WTC11 (cell line): Measurements from ENCODE around the gene LRRC61. TPM values are rescaled to one million over a fixed set of nuclear protein-coding genes. Genes with fewer than 3 reads are reported as not detected.

ENCODE experiments used
- ATAC-seq: fragments of 200-7000 bp; cut with Tn5 transposase; 2 replicates; pipeline ENCODE4 v1.10.0; 2021; ENCODE audit warnings: mild to moderate bottlenecking, moderate library complexity
- CTCF ChIA-PET: fragments of 300-600 bp; sonication (Branson Sonifier 250); formaldehyde crosslinking; loops from one replicate; lab custom pipeline; 2021; ENCODE audit warnings: antibody characterized with exemption; lab: Charles Lee
- POLR2A ChIA-PET: fragments of 350-600 bp; sonication (Branson Sonifier 250); formaldehyde crosslinking; loops from one replicate; lab custom pipeline; 2021; ENCODE audit warnings: antibody characterized with exemption; lab: Charles Lee
- DNase-seq: peaks from one replicate; pipeline ENCODE4 v3.0.0; 2021; ENCODE audit warnings: low spot score
- H3K27ac Mint-ChIP-seq: 2 replicates; pipeline ENCODE4 v1.8.0; 2021; ENCODE audit warnings: mixed read lengths
- H3K27me3 Mint-ChIP-seq: 2 replicates; pipeline ENCODE4 v1.8.0; 2021; ENCODE audit warnings: low read depth, mild to moderate bottlenecking, moderate library complexity, mixed read lengths
- H3K36me3 Mint-ChIP-seq: 2 replicates; pipeline ENCODE4 v1.8.0; 2021; ENCODE audit warnings: mixed read lengths
- H3K4me1 Mint-ChIP-seq: 2 replicates; pipeline ENCODE4 v1.8.0; 2022; ENCODE audit warnings: mixed read lengths
- H3K4me3 Mint-ChIP-seq: 2 replicates; pipeline ENCODE4 v1.8.0; 2021; ENCODE audit warnings: mild to moderate bottlenecking, moderate library complexity, mixed read lengths
- H3K9me3 Mint-ChIP-seq: 2 replicates; pipeline ENCODE4 v1.8.0; 2021; ENCODE audit warnings: mixed read lengths
- ATF3 ChIP-seq: sonication (generic); formaldehyde crosslinking; conservative IDR thresholded peaks from 2 replicates; pipeline ENCODE4 v1.8.1; 2022; ENCODE audit warnings: mild to moderate bottlenecking, missing genetic modification reagents
- ESRRA ChIP-seq: sonication (generic); formaldehyde crosslinking; IDR thresholded peaks from 2 replicates; pipeline ENCODE4 v1.8.1; 2022; ENCODE audit warnings: mild to moderate bottlenecking, missing genetic modification reagents, borderline replicate concordance
- FOXP1 ChIP-seq: sonication (generic); formaldehyde crosslinking; IDR thresholded peaks from 2 replicates; pipeline ENCODE4 v1.8.0; 2022; ENCODE audit warnings: missing genetic modification reagents, mild to moderate bottlenecking, moderate library complexity, borderline replicate concordance
- JAZF1 ChIP-seq: fragments of 250-450 bp; sonication (Bioruptor Pico); IDR thresholded peaks from 2 replicates; pipeline ENCODE4 v1.9.0; 2021; ENCODE audit warnings: moderate library complexity, mild to moderate bottlenecking, inconsistent platforms
- NFYB ChIP-seq: sonication (generic); formaldehyde crosslinking; conservative IDR thresholded peaks from 2 replicates; pipeline ENCODE4 v1.8.0; 2022; ENCODE audit warnings: low read depth, missing genetic modification reagents
- NR2C2 ChIP-seq: sonication (generic); formaldehyde crosslinking; IDR thresholded peaks from 2 replicates; pipeline ENCODE4 v1.8.0; 2022; ENCODE audit warnings: mild to moderate bottlenecking, missing genetic modification reagents
- RORB ChIP-seq: fragments of 250-450 bp; sonication (Bioruptor Pico); IDR thresholded peaks from 2 replicates; pipeline ENCODE4 v1.9.0; 2021; ENCODE audit warnings: mild to moderate bottlenecking
- SMAD4 ChIP-seq: sonication (generic); formaldehyde crosslinking; IDR thresholded peaks from 2 replicates; pipeline ENCODE4 v1.8.0; 2022; ENCODE audit warnings: mild to moderate bottlenecking, missing genetic modification reagents
- USF1 ChIP-seq: sonication (generic); formaldehyde crosslinking; IDR thresholded peaks from 2 replicates; pipeline ENCODE4 v1.8.0; 2022; ENCODE audit warnings: mild to moderate bottlenecking, missing genetic modification reagents
- USF2 ChIP-seq: sonication (generic); formaldehyde crosslinking; IDR thresholded peaks from 2 replicates; pipeline ENCODE4 v1.8.1; 2023; ENCODE audit warnings: mild to moderate bottlenecking, missing genetic modification reagents, moderate library complexity
- ZNF138 ChIP-seq: sonication (generic); formaldehyde crosslinking; conservative IDR thresholded peaks from 2 replicates; pipeline ENCODE4 v1.8.1; 2022; ENCODE audit warnings: mild to moderate bottlenecking, moderate library complexity, missing genetic modification reagents
- ZNF219 ChIP-seq: sonication (generic); formaldehyde crosslinking; IDR thresholded peaks from 2 replicates; pipeline ENCODE4 v1.8.0; 2023; ENCODE audit warnings: missing genetic modification reagents, mild to moderate bottlenecking, borderline replicate concordance
- total RNA-seq: library from RNA; stranded (reverse); gene quantifications from 3 replicates; pipeline ENCODE4 v1.2.3, GENCODE V29; 2021
- TF ChIP-seq, protein P1 (sequence below): sonication (generic); formaldehyde crosslinking; IDR thresholded peaks from 2 replicates; pipeline ENCODE4 v1.8.0; 2022; ENCODE audit warnings: missing genetic modification reagents
- TF ChIP-seq, protein P2 (sequence below): sonication (generic); formaldehyde crosslinking; IDR thresholded peaks from 2 replicates; pipeline ENCODE4 v1.8.1; 2022; ENCODE audit warnings: mild to moderate bottlenecking, missing genetic modification reagents, moderate library complexity, borderline replicate concordance
- TF ChIP-seq, protein P3 (sequence below): sonication (generic); formaldehyde crosslinking; IDR thresholded peaks from 2 replicates; pipeline ENCODE4 v1.8.1; 2023; ENCODE audit warnings: mild to moderate bottlenecking, moderate library complexity, missing genetic modification reagents
- TF ChIP-seq, protein P4 (sequence below): fragments of 250-450 bp; sonication (Bioruptor Pico); IDR thresholded peaks from 2 replicates; pipeline ENCODE4 v1.9.0; 2021; ENCODE audit warnings: mild to moderate bottlenecking, borderline replicate concordance

Gene LRRC61
- total RNA-seq, 1 experiment from 2014 or later = 27.7 TPM

DNA sequence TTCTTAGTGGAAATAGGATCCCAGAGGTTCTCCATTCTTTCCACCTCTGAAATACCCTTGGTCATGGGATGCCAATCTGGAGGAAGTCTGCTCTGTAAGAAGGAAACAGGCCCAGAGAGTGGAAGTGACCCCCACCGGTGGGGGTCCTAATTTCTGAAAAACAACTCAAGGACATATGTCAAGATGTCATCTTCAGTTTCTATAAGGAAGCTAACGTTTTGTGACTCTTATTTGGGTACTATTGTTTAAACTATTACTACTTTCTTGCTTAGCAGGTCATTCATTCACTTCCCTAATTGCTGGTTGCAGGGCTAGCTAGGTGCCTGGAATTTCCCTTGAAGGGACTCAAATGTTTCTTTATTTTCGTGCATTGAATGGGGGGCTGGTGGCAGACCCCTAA lies 54.0 kb downstream of the LRRC61 start:
- POLR2A ChIA-PET = interaction anchor here (0.5 to 1.8 kb wide), 4 partner anchors 8 to 330 kb away, joined by 3 to 27 read pairs (median 10); partner anchors contain the start of gene REPIN1
- peaks cover 26% of the 10 kb centered on the region for H3K36me3 Mint-ChIP-seq
- peaks cover 79% of the 10 kb centered on the region for H3K4me1 Mint-ChIP-seq
- CTCF ChIA-PET = interaction anchor here (0.8 to 2.3 kb wide), 10 partner anchors 7 to 47 kb away, joined by 3 to 16 read pairs (median 6); partner anchors contain the start of gene REPIN1
- no peaks in the 10 kb centered on the region for H3K27me3 Mint-ChIP-seq
- H3K9me3 Mint-ChIP-seq = no peaks in the 10 kb centered on the region
- H3K4me3 Mint-ChIP-seq = no peak overlapping the region
- H3K27ac Mint-ChIP-seq = peak overlapping the region; percentile 80
- ATAC-seq (no peak), DNase-seq (no peak)
- TF ChIP-seq, protein P1, sequence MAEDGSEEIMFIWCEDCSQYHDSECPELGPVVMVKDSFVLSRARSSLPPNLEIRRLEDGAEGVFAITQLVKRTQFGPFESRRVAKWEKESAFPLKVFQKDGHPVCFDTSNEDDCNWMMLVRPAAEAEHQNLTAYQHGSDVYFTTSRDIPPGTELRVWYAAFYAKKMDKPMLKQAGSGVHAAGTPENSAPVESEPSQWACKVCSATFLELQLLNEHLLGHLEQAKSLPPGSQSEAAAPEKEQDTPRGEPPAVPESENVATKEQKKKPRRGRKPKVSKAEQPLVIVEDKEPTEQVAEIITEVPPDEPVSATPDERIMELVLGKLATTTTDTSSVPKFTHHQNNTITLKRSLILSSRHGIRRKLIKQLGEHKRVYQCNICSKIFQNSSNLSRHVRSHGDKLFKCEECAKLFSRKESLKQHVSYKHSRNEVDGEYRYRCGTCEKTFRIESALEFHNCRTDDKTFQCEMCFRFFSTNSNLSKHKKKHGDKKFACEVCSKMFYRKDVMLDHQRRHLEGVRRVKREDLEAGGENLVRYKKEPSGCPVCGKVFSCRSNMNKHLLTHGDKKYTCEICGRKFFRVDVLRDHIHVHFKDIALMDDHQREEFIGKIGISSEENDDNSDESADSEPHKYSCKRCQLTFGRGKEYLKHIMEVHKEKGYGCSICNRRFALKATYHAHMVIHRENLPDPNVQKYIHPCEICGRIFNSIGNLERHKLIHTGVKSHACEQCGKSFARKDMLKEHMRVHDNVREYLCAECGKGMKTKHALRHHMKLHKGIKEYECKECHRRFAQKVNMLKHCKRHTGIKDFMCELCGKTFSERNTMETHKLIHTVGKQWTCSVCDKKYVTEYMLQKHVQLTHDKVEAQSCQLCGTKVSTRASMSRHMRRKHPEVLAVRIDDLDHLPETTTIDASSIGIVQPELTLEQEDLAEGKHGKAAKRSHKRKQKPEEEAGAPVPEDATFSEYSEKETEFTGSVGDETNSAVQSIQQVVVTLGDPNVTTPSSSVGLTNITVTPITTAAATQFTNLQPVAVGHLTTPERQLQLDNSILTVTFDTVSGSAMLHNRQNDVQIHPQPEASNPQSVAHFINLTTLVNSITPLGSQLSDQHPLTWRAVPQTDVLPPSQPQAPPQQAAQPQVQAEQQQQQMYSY (CRISPR knock-in tag) = no peak
- TF ChIP-seq SMAD4 (CRISPR knock-in tag) = no peak
- TF ChIP-seq ZNF138 (CRISPR knock-in tag) = no peak
- no peak for TF ChIP-seq RORB
- no peak for TF ChIP-seq JAZF1 (CRISPR knock-in tag)
- no peak for TF ChIP-seq NR2C2 (CRISPR knock-in tag)
- TF ChIP-seq USF1 (CRISPR knock-in tag) = no peak
- TF ChIP-seq, protein P2, sequence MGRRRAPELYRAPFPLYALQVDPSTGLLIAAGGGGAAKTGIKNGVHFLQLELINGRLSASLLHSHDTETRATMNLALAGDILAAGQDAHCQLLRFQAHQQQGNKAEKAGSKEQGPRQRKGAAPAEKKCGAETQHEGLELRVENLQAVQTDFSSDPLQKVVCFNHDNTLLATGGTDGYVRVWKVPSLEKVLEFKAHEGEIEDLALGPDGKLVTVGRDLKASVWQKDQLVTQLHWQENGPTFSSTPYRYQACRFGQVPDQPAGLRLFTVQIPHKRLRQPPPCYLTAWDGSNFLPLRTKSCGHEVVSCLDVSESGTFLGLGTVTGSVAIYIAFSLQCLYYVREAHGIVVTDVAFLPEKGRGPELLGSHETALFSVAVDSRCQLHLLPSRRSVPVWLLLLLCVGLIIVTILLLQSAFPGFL = no peak
- TF ChIP-seq ESRRA (CRISPR knock-in tag) = no peak
- no peak for TF ChIP-seq NFYB (CRISPR knock-in tag)
- TF ChIP-seq, protein P3, sequence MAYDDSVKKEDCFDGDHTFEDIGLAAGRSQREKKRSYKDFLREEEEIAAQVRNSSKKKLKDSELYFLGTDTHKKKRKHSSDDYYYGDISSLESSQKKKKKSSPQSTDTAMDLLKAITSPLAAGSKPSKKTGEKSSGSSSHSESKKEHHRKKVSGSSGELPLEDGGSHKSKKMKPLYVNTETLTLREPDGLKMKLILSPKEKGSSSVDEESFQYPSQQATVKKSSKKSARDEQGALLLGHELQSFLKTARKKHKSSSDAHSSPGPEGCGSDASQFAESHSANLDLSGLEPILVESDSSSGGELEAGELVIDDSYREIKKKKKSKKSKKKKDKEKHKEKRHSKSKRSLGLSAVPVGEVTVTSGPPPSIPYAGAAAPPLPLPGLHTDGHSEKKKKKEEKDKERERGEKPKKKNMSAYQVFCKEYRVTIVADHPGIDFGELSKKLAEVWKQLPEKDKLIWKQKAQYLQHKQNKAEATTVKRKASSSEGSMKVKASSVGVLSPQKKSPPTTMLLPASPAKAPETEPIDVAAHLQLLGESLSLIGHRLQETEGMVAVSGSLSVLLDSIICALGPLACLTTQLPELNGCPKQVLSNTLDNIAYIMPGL = no peak

DNA sequence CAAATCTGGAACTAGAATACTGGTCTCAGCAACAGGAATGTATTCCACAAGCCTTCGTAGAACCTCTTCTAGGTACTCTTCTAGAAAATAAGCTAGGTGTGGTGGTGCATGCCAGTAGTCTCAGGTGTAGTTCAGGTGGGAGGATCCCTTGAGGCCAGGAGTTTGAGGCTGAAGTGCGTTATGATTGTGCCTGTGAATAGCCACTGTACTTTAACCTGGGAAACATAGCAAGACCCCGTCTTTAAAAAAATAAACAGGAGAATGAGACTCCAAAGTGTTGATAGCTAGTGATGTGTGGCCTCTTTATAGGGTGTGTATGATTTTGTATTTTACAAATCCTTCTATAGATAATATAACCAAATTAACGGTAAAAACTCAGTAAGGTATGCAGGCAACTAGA lies 54.5 kb downstream of the LRRC61 start:
- Mint-ChIP-seq H3K9me3 (no peaks in the 10 kb centered on the region), H3K27me3 (no peaks in the 10 kb centered on the region), H3K27ac (peak overlapping the region; percentile 80), H3K4me3 (peak overlapping the region; percentile 37), H3K4me1 (peaks cover 82% of the 10 kb centered on the region), H3K36me3 (peaks cover 24% of the 10 kb centered on the region)
- ATAC-seq = no peak
- ChIA-PET CTCF (interaction anchor here (0.6 to 2.3 kb wide), 14 partner anchors 8 to 617 kb away, joined by 3 to 16 read pairs (median 6); partner anchors contain the start of gene REPIN1), POLR2A (interaction anchor here (0.5 to 1.8 kb wide), 5 partner anchors 9 to 330 kb away, joined by 3 to 27 read pairs (median 9); partner anchors contain the start of gene REPIN1)
- peak; percentile 7 for DNase-seq
- TF ChIP-seq USF2 = no peak
- TF ChIP-seq, protein P4, sequence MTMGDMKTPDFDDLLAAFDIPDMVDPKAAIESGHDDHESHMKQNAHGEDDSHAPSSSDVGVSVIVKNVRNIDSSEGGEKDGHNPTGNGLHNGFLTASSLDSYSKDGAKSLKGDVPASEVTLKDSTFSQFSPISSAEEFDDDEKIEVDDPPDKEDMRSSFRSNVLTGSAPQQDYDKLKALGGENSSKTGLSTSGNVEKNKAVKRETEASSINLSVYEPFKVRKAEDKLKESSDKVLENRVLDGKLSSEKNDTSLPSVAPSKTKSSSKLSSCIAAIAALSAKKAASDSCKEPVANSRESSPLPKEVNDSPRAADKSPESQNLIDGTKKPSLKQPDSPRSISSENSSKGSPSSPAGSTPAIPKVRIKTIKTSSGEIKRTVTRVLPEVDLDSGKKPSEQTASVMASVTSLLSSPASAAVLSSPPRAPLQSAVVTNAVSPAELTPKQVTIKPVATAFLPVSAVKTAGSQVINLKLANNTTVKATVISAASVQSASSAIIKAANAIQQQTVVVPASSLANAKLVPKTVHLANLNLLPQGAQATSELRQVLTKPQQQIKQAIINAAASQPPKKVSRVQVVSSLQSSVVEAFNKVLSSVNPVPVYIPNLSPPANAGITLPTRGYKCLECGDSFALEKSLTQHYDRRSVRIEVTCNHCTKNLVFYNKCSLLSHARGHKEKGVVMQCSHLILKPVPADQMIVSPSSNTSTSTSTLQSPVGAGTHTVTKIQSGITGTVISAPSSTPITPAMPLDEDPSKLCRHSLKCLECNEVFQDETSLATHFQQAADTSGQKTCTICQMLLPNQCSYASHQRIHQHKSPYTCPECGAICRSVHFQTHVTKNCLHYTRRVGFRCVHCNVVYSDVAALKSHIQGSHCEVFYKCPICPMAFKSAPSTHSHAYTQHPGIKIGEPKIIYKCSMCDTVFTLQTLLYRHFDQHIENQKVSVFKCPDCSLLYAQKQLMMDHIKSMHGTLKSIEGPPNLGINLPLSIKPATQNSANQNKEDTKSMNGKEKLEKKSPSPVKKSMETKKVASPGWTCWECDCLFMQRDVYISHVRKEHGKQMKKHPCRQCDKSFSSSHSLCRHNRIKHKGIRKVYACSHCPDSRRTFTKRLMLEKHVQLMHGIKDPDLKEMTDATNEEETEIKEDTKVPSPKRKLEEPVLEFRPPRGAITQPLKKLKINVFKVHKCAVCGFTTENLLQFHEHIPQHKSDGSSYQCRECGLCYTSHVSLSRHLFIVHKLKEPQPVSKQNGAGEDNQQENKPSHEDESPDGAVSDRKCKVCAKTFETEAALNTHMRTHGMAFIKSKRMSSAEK (CRISPR knock-in tag) = no peak
- TF ChIP-seq ATF3 (CRISPR knock-in tag) = no peak
- TF ChIP-seq RORB = no peak
- TF ChIP-seq, protein P3 = no peak
- no peak for TF ChIP-seq NFYB (CRISPR knock-in tag)
- no peak for TF ChIP-seq ZNF219 (CRISPR knock-in tag)
- TF ChIP-seq FOXP1 (CRISPR knock-in tag) = no peak
